HEK293T (cell line): ENCODE measurements around the gene MRGPRF.

ENCODE experiments used
- CTCF ChIA-PET: fragments of 350-600 bp; formaldehyde crosslinking; extraction: SDS; loops from one replicate; lab custom pipeline; 2021; ENCODE audit warnings: antibody characterized with exemption, inconsistent platforms; lab: Yijun Ruan, JAX
- POLR2A ChIA-PET: fragments of 350-600 bp; formaldehyde crosslinking; extraction: SDS; loops from one replicate; lab custom pipeline; 2020; ENCODE audit warnings: antibody characterized with exemption, inconsistent platforms; lab: Yijun Ruan, JAX
- DNase-seq: peaks from one replicate; pipeline ENCODE4 v3.0.0; 2012; ENCODE audit warnings: mixed read lengths; ENCODE audit errors: extremely low spot score
- ARNT ChIP-seq: fragments of 450-650 bp; IDR thresholded peaks from 2 replicates; pipeline ENCODE4 v1.6.1; 2017; ENCODE audit warnings: mild to moderate bottlenecking
- BHLHE40 ChIP-seq: fragments of 450-650 bp; IDR thresholded peaks from 2 replicates; pipeline ENCODE4 v1.6.1; 2016; ENCODE audit warnings: mild to moderate bottlenecking, moderate library complexity, borderline replicate concordance
- CTBP1 ChIP-seq: fragments of 450-650 bp; IDR thresholded peaks from 2 replicates; pipeline ENCODE4 v1.6.1; 2016; ENCODE audit warnings: borderline replicate concordance
- ELF4 ChIP-seq: fragments of 450-650 bp; IDR thresholded peaks from 2 replicates; pipeline ENCODE4 v1.6.1; 2017; ENCODE audit warnings: antibody characterized with exemption
- FOXA1 ChIP-seq: fragments of 450-650 bp; IDR thresholded peaks from 2 replicates; pipeline ENCODE4 v1.6.1; 2016; ENCODE audit warnings: mild to moderate bottlenecking
- FOXK2 ChIP-seq: fragments of 450-650 bp; IDR thresholded peaks from 2 replicates; pipeline ENCODE4 v1.6.1; 2016; ENCODE audit warnings: mild to moderate bottlenecking
- FOXM1 ChIP-seq: fragments of 450-650 bp; IDR thresholded peaks from 2 replicates; pipeline ENCODE4 v1.6.1; 2017; ENCODE audit warnings: mild to moderate bottlenecking, borderline replicate concordance
- HDGF ChIP-seq: fragments of 450-650 bp; IDR thresholded peaks from 2 replicates; pipeline ENCODE4 v1.6.1; 2017; ENCODE audit warnings: antibody characterized with exemption, borderline replicate concordance
- L3MBTL2 ChIP-seq: fragments of 450-650 bp; conservative IDR thresholded peaks from 2 replicates; pipeline ENCODE4 v1.6.1; 2016; ENCODE audit warnings: mild to moderate bottlenecking
- LEF1 ChIP-seq: fragments of 450-650 bp; IDR thresholded peaks from 2 replicates; pipeline ENCODE4 v1.6.1; 2017; ENCODE audit warnings: mild to moderate bottlenecking, borderline replicate concordance
- NFRKB ChIP-seq: fragments of 450-650 bp; IDR thresholded peaks from 2 replicates; pipeline ENCODE4 v1.6.1; 2016; ENCODE audit warnings: mild to moderate bottlenecking, moderate library complexity
- PKNOX1 ChIP-seq: fragments of 450-650 bp; IDR thresholded peaks from 2 replicates; pipeline ENCODE4 v1.6.1; 2016
- SP1 ChIP-seq: fragments of 450-650 bp; IDR thresholded peaks from 2 replicates; pipeline ENCODE4 v1.6.1; 2017
- SUZ12 ChIP-seq: fragments of 450-650 bp; IDR thresholded peaks from 2 replicates; pipeline ENCODE4 v1.6.1; 2016; ENCODE audit warnings: mild to moderate bottlenecking
- TARDBP ChIP-seq: fragments of 450-650 bp; IDR thresholded peaks from 2 replicates; pipeline ENCODE4 v1.6.1; 2016
- ZNF384 ChIP-seq: fragments of 450-650 bp; IDR thresholded peaks from 2 replicates; pipeline ENCODE4 v1.6.1; 2016

Gene MRGPRF

DNA sequence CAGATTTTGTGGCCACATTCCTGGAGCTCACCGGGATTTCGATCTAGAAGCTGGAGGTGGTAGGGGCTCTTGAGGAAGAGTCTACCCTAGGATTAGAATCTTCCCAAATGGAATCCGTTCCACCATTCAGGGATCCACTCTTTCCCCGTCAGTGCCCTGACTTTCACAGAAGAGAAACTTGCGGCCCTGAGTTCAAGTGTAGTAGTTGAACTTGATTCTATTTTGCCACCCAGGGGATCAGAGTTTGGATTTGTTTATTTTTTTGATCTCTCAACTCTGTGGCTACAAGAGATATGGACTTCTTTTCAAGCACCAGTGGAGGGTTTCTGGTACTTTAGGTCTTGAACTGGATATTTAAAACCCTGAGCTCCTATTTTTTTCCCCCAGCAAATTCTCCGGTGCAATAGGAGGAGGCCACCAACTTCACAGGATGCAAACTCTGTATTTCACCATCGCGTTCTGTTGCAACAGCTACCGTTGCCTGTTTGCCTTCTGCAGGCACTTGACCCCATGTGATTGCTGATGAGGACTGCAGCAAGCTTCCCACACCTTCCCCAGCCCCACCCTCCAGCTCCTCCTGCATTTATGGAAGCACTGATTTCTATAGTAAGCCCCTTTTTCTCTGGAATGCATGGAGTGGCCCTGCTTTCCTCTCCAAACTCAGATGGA lies 14.8 kb upstream of the MRGPRF start:
- ChIA-PET POLR2A (no interaction called here), CTCF (no interaction called here)
- TF ChIP-seq FOXM1: no peak
- no peak for TF ChIP-seq FOXA1
- no peak for DNase-seq

- TF ChIP-seq SUZ12 (no peak), TARDBP (no peak), NFRKB (no peak), PKNOX1 (no peak), BHLHE40 (no peak), FOXA1 (no peak), FOXM1 (no peak), SP1 (no peak), HDGF (no peak), ZNF384 (no peak), ARNT (no peak)
- POLR2A ChIA-PET: no interaction called here
- CTCF ChIA-PET: no interaction called here
Measured at GRCh38 chr11:69024509-69024908, 11.5 kb upstream of the MRGPRF start.

GRCh38 chr11:69022260-69022659 lies 9.2 kb upstream of the MRGPRF start:
- CTCF ChIA-PET: no interaction called here
- POLR2A ChIA-PET: no interaction called here
- no peak for DNase-seq
- no peak for TF ChIP-seq ZNF384
- no peak for TF ChIP-seq SUZ12
- TF ChIP-seq L3MBTL2: no peak
- TF ChIP-seq PKNOX1: no peak
- TF ChIP-seq TARDBP: no peak
- no peak for TF ChIP-seq LEF1
- TF ChIP-seq SP1: no peak
- no peak for TF ChIP-seq NFRKB
- TF ChIP-seq FOXM1: no peak
- TF ChIP-seq FOXK2: no peak
- no peak for TF ChIP-seq ARNT
- no peak for TF ChIP-seq FOXA1
- no peak for TF ChIP-seq HDGF
- no peak for TF ChIP-seq CTBP1
- no peak for TF ChIP-seq ELF4
- no peak for TF ChIP-seq BHLHE40

More at GRCh38 chr11:69024509-69024908, 11.5 kb upstream of the MRGPRF start:
- DNase-seq: no peak

DNA sequence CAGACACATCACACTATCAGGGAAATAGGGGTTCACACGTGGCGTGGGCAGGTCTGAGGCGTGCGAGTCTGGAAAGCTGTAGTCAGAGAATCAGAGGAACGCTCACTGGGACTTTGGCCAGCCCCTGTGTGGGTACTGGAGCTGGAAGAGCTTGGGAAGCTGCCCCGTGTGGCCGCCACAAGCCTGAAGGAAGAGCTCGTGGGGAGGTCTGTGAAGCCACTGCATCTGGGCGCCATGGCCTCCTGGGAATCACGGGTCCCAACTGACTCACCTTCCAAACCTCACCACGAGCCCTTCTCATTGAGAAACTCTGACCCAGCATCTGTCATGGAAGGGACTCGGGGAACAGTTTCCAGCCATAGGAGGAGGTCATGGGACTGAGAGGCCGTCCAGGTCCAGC lies 5.9 kb upstream of the MRGPRF start:
- TF ChIP-seq FOXM1: no peak
- TF ChIP-seq NFRKB: no peak
- no peak for TF ChIP-seq TARDBP
- TF ChIP-seq ARNT: no peak
- no peak for TF ChIP-seq BHLHE40
- TF ChIP-seq SUZ12: no peak
- TF ChIP-seq HDGF: no peak
- TF ChIP-seq L3MBTL2: no peak
- TF ChIP-seq CTBP1: no peak
- TF ChIP-seq FOXK2: no peak
- TF ChIP-seq ELF4: no peak
- no peak for TF ChIP-seq PKNOX1
- TF ChIP-seq SP1: no peak
- TF ChIP-seq LEF1: no peak
- ChIA-PET POLR2A (no interaction called here), CTCF (no interaction called here)
- no peak for DNase-seq

GRCh38 chr11:69017951-69018350 lies 4.9 kb upstream of the MRGPRF start:
- no peak for DNase-seq
- TF ChIP-seq PKNOX1: no peak
- no peak for TF ChIP-seq FOXA1
- TF ChIP-seq LEF1: no peak
- no peak for TF ChIP-seq FOXM1
- no peak for TF ChIP-seq TARDBP
- no peak for TF ChIP-seq SUZ12
- TF ChIP-seq ELF4: no peak
- no peak for TF ChIP-seq HDGF
- ChIA-PET CTCF (no interaction called here), POLR2A (no interaction called here)

- no peak for DNase-seq
- POLR2A ChIA-PET: no interaction called here
- CTCF ChIA-PET: no interaction called here
- no peak for TF ChIP-seq SUZ12
- no peak for TF ChIP-seq ELF4
- no peak for TF ChIP-seq TARDBP
Measured at GRCh38 chr11:69014898-69015549, 2.0 kb upstream of the MRGPRF start.
